HG03442 (cell line): ENCODE data around the gene AVP.
"Not testable (repeated sequence)": the region's sequence is repeated elsewhere in the genome, so short reads cannot be mapped to it uniquely, and the experiment has no call there.

Experiments
- ATAC-seq: cut with Tn5 transposase; IDR thresholded peaks from one replicate; pipeline ENCODE4 v1.9.1; 2021; ENCODE audit warnings: mild to moderate bottlenecking, moderate library complexity; ENCODE audit not compliant: unreplicated experiment

AVP gene, protein sequence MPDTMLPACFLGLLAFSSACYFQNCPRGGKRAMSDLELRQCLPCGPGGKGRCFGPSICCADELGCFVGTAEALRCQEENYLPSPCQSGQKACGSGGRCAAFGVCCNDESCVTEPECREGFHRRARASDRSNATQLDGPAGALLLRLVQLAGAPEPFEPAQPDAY

DNA sequence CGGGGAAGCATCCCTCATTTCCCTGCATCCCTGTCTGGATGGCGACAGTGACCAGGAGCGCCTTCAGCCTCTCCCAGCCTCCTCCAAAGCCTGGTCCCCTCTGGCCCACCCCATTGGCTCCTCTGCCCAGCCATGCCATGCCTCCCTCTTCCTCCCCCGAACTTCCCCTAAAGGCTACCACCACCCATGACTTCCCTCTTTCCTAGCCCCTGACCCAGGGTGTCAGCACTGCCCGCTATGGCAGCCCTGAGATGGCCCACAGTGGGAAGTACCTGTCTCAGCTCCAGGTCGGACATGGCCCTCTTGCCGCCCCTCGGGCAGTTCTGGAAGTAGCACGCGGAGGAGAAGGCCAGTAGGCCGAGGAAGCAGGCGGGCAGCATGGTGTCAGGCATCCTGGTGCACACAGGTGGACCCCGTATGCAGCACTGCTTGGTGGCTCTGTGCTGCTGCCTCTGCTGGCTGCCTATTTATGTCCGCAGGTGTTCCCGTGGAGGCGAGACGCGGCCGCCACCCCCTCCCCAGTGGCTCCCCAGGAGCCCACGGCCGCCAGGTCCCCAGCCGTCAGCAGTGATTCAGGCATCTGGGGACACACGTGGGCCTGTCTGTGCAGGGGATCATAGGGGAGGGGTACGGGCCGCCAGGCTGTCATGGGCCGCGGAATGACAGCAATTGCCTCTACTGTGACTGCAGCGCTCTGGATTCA is at the start of gene AVP:
AVP (minus strand) TSS at position 442 of the 703 bp plus-strand sequence; CDS start at position 392, 50 bp downstream.
- ATAC-seq, result no peak

DNA sequence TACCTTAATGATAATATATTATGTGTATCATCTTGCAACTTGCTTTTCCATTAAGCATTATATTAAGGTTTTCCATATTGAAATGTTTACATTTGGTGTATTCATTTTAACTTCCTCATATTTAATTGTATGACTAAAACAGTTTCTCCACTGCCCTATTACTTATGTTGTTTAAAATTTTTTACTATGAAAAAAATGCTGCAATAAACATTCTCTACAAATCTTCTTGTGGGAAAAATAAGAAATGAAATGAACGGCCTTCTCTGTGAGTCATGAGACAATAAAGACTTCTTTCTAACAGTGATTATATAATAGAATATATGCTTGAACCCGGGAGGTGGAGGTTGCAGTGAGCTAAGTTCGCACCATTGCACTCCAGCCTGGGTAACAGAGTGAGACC is 49.6 kb upstream of the AVP start:
- ATAC-seq, result no peak

DNA sequence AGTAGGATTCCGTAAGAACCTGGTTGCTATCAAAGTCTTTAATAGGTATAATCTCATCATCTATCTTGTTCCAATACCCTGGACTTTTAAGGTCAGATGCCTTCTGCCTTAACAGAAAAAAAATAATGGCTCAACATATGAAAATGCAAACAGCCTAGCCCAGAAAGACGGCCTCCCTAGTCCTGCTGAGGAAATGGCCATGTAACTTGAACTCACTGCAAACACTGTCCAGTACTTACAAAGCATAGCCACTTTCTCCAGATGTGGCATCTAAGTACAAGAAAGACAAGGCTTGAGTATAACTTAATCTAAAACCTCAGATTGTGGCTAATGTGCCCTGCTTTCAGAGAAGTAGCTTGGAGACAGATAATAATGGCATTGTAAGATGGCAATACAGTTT is 48.6 kb upstream of the AVP start:
- no peak for ATAC-seq

GRCh38 chr20:3130051-3130600 is 45.6 kb upstream of the AVP start:
- ATAC-seq, result no peak

GRCh38 chr20:3129094-3129493 is 44.6 kb upstream of the AVP start:
- no peak for ATAC-seq

DNA sequence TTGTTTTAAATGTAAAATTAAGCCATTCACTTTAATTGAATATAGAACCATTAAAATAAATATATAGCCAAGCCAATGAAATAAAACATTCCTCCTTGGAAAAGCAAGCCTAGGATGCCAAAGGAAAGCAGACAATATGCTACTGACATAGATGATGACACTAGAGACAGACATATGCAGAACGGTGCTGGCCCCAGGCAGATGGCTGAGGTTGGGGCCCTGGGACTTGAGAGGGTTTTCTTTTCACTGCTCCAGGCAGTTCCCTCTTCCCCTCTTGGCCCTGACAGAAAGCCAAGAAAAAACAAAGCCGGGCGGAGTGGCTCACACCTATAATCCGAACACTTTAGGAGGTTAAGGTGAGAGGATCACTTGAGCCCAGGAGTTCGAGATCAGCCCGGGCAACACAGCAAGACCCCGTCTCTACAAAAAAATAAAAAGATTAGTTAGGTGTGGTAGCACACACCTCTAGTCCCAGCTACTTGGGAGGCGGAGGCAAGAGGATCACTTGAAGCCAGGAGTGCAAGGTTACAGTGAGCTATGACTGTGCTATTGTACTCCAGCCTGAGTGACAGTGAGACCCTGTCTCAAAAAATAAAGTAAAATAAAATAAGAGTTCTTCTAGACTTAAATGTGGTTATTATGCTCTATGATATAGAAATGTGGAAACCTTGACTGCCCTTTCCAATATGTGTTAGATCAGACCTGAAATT is 43.9 kb upstream of the AVP start:
- ATAC-seq, result no peak

GRCh38 chr20:3126527-3126859 is 42.0 kb upstream of the AVP start:
- ATAC-seq, result no peak

- not testable (repeated sequence) for ATAC-seq
These were observed 41.4 kb upstream of the AVP start for GRCh38 chr20:3125776-3126526.

DNA sequence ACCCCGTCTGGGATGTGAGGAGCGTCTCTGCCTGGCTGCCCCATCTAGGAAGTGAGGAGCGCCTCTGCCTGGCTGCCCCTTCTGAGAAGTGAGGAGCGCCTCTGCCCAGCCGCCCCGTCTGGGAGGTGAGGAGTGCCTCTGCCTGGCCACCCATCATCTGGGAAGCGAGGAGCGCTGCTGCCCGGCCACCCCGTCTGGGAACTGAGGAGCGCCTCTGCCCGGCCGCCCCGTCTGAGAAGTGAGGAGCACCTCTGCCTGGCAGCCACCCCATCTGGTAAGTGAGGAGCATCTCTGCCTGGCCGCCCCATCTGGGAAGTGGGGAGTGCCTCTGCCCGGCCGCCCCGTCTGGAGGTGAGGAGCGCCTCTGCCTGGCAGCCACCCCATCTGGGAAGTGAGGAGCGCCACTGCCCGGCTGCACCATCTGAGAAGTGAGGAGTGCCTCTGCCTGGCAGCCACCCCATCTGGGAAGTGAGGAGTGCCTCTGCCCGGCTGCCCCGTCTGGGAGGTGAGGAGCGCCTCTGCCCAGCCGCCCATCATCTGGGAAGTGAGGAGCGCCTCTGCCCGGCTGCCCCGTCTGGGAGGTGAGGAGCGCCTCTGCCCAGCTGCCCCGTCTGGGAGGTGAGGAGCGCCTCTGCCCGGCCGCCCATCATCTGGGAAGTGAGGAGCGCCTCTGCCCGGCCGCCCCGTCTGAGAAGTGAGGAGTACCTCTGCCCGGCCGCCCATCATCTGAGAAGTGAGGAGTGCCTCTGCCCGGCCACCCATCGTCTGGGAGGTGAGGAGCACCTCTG is 40.4 kb upstream of the AVP start:
- not testable (repeated sequence) for ATAC-seq

DNA sequence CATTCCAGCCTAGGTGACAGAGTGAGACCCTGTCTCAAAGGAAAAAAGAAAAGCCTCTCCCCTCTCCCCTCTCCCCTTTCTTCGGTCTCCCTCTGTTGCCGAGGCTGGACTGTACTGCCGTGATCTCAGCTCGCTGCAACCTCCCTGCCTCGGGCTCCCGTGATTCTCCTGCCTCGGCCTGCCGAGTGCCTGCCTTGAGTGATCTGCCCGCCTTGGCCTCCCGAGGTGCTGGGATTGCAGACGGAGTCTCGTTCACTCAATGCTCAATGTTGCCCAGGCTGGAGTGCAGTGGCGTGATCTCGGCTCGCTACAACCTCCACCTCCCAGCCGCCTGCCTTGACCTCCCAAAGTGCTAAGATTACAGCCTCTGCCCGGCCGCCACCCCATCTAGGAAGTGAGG is 39.6 kb upstream of the AVP start:
- not testable (repeated sequence) for ATAC-seq

DNA sequence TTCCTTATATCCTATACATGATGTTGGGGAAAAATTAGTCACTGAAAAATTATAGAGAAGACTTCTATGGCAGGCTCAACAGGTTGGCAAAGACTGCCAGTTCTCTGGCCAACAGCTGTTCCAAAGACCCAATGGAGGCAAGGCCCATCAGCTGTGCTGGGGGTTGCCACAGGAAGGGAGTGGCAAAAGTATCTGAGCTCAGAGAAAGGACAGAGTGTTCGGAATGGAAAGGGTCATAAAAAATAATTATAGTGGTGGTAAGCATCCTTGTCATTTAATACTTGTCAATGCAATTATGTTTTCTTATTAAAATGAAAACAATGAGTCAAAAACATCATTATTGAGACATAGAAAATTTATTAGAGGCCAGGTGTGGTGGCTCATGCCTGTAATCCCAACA is 39.0 kb upstream of the AVP start:
- ATAC-seq, result no peak

GRCh38 chr20:3121955-3122610 is 37.6 kb upstream of the AVP start:
- ATAC-seq, result no peak

DNA sequence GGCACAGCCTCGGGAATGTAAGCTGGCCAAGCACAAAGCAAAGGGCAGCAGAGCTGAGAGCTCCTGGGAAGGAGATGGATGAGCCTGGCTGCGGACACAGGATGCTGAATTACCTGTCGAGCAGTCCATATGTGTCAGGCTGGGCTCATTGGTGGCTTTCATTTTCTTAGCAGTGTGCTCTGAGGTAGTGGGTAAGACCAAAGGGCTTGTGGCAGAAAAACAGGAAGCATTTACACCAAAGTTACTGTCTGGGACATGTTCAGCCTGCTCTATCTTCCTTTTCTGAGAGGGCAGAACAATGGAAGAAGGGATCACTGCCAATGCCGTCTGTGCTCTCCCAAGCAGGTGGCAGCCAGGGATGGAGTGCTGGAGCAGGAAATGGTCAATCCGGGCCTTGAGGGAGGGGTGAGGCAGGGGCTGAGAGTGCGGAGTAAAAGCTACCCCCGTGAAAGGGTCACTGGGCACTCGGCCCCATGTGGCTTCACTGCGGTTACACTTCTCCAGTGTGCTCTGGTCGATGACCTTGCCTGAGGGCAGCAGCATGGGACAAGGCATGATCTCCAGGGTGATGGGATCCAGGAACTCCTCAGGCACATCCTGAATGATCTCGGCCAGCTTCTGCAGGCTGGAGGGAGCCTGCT is 36.9 kb upstream of the AVP start:
- no peak for ATAC-seq

- ATAC-seq, result no peak
These were observed 34.5 kb upstream of the AVP start for GRCh38 chr20:3119044-3119443.

DNA sequence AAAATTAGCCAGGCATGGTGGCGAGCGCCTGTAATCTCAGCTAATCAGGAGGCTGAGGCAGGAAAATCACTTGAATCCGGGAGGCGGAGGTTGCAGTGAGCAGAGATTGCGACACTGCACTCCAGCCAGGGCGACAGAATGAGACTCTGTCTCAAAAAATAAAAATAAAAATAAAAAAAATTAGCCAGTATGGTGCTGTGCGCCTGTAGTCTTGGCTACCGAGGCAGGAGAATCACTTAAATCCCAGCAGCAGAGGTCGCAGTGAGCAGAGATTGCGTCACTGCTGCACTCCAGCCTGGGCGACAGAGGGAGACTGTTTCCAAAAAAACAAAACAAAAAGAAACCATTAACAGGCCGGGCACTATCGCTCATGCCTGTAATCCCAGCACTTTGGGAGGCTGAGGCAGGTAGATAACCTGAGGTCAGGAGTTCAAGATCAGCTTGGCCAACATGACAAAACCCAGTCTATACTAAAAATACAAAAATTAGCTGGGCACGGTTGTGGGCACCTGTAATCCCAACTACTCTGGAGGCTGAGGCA is 33.4 kb upstream of the AVP start:
- ATAC-seq, result not testable (repeated sequence)

DNA sequence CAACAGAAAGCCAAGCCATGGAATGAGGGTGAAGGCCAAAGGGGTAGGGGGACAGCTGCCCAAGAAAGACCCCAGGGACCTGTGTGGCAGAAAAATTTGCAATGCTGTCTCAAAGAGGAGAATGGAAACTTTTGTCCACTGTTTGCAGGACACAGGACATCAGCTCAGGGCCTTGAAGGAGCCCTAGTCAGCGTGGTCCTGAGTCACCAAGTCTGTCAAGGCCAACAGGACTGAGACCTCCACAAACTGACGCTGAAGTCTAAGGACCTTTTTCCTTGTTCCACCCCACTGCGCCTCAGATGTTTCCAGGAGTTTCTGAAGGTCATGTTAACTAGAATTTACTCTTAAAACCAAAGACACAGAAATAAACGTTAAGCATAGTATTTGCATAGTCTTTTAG is 31.8 kb upstream of the AVP start:
- no peak for ATAC-seq

- ATAC-seq, result no peak
These were observed 30.9 kb upstream of the AVP start for GRCh38 chr20:3115190-3116107.

GRCh38 chr20:3111995-3112394 is 27.5 kb upstream of the AVP start:
- ATAC-seq, result no peak
